ENCODE measurements around the gene ZBED5. TPM values are rescaled to one million over a fixed set of nuclear protein-coding genes. Genes with fewer than 3 reads are reported as not detected.

The ZBED5 gene
- polyA plus RNA-seq, 1 donor (not counting 4 experiments of a cell fraction or from before 2014, with no cell fraction given) = 75.1 TPM

GRCh38 chr11:10855295-10855694, 2.6 kb downstream of the ZBED5 start:
- Histone ChIP-seq H3K9me3 (ENCODE audit: control insufficient read depth, low read depth, low read length) (no peaks in the 10 kb centered on the region), H3K79me2 (ENCODE audit: control insufficient read depth, insufficient read depth, low read length) (peaks cover 47% of the 10 kb centered on the region), H3K4me2 (ENCODE audit: control insufficient read depth, extremely low read depth, insufficient read depth, low read depth, low read length) (no peak overlapping the region), H4K20me1 (ENCODE audit: control insufficient read depth, extremely low read depth, insufficient read depth, low read length) (no peaks in the 10 kb centered on the region), H3K9me1 (ENCODE audit: control insufficient read depth, extremely low read depth, insufficient read depth, low read length) (no peaks in the 10 kb centered on the region), H3K9ac (ENCODE audit: control insufficient read depth, extremely low read depth, insufficient read depth, low read length) (no peak overlapping the region), H2AFZ (ENCODE audit: control insufficient read depth, low read length) (no peak overlapping the region), H3K27me3 (ENCODE audit: control insufficient read depth, extremely low read depth, insufficient read depth, low read length) (no peaks in the 10 kb centered on the region), H3K4me1 (ENCODE audit: control insufficient read depth, extremely low read depth, insufficient read depth, low read length) (peaks cover 6% of the 10 kb centered on the region), H3K27ac (ENCODE audit: control insufficient read depth, insufficient read depth, low read length) (no peak overlapping the region), H3K4me3 (ENCODE audit: control insufficient read depth in 2 of 3, extremely low read depth in 1 of 3, insufficient read depth in 2 of 3, low read depth in 1 of 3, low read length in 3 of 3) (no peak overlapping the region), H3K36me3 (ENCODE audit: control insufficient read depth in 2 of 2, extremely low read depth in 1 of 2, insufficient read depth in 2 of 2, low read length in 2 of 2) (peaks cover 11 to 14% of the 10 kb centered on the region in 2 experiments)
- DNase-seq (ENCODE audit: low read depth, low spot score) = no peak
- TF ChIP-seq CTCF (optimal IDR thresholded peaks at IDR 0.05 in 1 of 3, IDR thresholded peaks at IDR 0.05 in 1 of 3, conservative IDR thresholded peaks at IDR 0.05 in 1 of 3; ENCODE audit: extremely low read depth in 1 of 3, insufficient read depth in 2 of 3, low read length in 3 of 3) = no peak
- no peak for TF ChIP-seq EZH2 (IDR thresholded peaks at IDR 0.05; ENCODE audit: low read length)
- no peak for FAIRE-seq
- dilution Hi-C loops (cut with MboI; ENCODE audit: extremely low pct_ligation_motif_present, low sequenced_read_pairs) = no loop called here

DNA sequence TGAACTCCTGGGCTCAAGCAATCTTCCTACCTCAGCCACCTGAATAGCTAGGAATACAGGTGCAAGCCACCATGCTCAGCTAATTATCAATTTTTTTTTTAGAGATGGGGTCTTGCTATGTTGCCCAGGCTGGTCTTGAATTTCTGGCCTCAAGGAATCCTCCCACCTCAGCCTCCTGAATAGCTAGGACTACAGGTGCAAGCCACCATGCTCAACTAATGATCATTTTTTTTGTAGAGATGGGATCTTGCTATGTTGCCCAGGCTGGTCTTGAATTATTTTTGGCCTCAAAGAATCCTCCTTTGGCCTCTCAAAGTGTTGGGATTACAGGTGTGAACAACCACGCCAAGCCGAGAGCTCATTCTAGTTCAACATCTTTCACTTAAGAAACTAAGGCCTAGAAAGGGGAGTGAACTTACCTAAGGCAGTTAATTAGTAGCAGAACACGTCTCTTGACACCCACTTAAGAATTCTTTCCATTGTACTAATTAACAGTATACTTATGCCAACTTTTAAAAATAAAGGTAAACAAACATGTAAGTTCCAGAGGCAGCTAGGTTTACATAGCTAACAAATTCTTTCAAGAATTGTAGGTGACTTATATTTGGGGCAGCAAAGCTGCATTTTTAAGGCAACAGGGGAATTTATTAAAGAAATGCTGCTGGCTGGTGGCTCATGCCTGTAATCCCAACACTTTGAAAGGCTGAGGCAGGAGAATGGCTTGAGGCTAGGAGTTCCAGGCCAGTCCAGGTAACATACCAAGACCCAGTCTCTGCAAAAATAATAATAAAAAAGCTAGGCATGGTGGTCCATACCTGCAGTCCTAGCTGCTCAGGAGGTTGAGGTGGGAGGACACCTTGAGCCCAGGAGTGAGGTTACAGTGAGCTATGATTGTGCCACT, 9.6 kb downstream of the ZBED5 start:
- TF ChIP-seq EZH2 (IDR thresholded peaks at IDR 0.05; ENCODE audit: low read length) (no peak), CTCF (optimal IDR thresholded peaks at IDR 0.05 in 1 of 3, IDR thresholded peaks at IDR 0.05 in 1 of 3, conservative IDR thresholded peaks at IDR 0.05 in 1 of 3; ENCODE audit: extremely low read depth in 1 of 3, insufficient read depth in 2 of 3, low read length in 3 of 3) (no peak)
- no peak overlapping the region for H3K4me2 ChIP-seq (ENCODE audit: control insufficient read depth, extremely low read depth, insufficient read depth, low read depth, low read length)
- no peaks in the 10 kb centered on the region for H3K9me1 ChIP-seq (ENCODE audit: control insufficient read depth, extremely low read depth, insufficient read depth, low read length)
- H3K9me3 ChIP-seq (ENCODE audit: control insufficient read depth, low read depth, low read length) = no peaks in the 10 kb centered on the region
- no peaks in the 10 kb centered on the region for H4K20me1 ChIP-seq (ENCODE audit: control insufficient read depth, extremely low read depth, insufficient read depth, low read length)
- no peak overlapping the region for H3K27ac ChIP-seq (ENCODE audit: control insufficient read depth, insufficient read depth, low read length)
- no peak for FAIRE-seq
- peaks cover 0 to 2% of the 10 kb centered on the region in 2 experiments for H3K36me3 ChIP-seq (ENCODE audit: control insufficient read depth in 2 of 2, extremely low read depth in 1 of 2, insufficient read depth in 2 of 2, low read length in 2 of 2)
- no peak for DNase-seq (ENCODE audit: low read depth, low spot score)
- H2AFZ ChIP-seq (ENCODE audit: control insufficient read depth, low read length) = no peak overlapping the region
- no peaks in the 10 kb centered on the region for H3K27me3 ChIP-seq (ENCODE audit: control insufficient read depth, extremely low read depth, insufficient read depth, low read length)
- peaks cover 2% of the 10 kb centered on the region for H3K79me2 ChIP-seq (ENCODE audit: control insufficient read depth, insufficient read depth, low read length)
- no peak overlapping the region for H3K4me3 ChIP-seq (ENCODE audit: control insufficient read depth in 2 of 3, extremely low read depth in 1 of 3, insufficient read depth in 2 of 3, low read depth in 1 of 3, low read length in 3 of 3)
- peaks cover under 1% of the 10 kb centered on the region for H3K4me1 ChIP-seq (ENCODE audit: control insufficient read depth, extremely low read depth, insufficient read depth, low read length)
- H3K9ac ChIP-seq (ENCODE audit: control insufficient read depth, extremely low read depth, insufficient read depth, low read length) = no peak overlapping the region
- dilution Hi-C loops (cut with MboI; ENCODE audit: extremely low pct_ligation_motif_present, low sequenced_read_pairs) = no loop called here

Measured in keratinocyte (primary cell).